ENCODE data around the gene MRPL46. TPM values are rescaled to one million over a fixed set of nuclear protein-coding genes. Genes with fewer than 3 reads are reported as not detected.

MRPL46 gene
- 20.3 TPM for polyA plus RNA-seq (2013, experiment 1 of 2; ENCODE audit: insufficient read length)
- polyA plus RNA-seq (2013, experiment 2 of 2; ENCODE audit: insufficient read length): 14.7 TPM

DNA sequence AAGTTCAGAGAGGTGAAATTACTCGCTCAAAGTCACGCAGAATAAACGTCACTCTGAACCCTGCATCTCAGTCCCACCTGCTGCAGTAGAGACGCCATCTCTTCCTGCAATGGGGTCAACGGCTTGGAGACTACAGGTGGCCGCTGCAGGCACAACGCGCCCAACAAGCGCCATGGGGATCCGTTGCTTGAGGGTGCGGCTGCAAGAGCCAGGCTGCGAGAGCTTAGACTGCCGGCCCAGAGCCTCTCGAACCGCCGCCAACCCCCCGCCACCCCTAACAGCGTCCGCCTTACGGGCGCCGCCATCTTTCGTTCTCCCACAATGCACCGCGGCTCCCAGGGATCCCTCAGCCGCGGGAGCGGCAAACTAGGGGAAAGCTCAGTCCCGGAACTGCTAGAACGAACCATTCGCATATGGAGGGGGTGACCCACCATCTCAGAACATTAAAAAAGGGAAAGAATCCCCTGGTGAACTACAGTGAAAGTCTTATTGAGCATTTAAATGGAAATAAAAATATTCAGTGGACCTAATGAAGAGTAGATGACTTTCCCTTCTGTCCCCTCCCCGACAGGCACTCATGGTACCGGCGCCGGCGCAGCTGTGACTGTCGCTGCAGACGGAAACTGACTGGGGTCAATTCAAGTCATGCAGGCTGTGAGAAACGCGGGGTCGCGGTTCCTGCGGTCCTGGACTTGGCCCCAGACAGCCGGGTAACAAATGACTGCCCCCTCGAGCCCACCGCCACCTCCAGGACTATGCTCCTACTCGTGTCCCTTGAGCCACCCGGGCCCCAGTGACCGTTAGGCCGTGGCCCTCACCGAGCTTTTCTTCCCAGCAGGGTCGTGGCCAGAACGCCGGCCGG lies at the start of gene MRPL46, which contains the start of gene MRPS11:
Gene MRPL46, minus strand, starts transcription at position 316 of the 862 bp plus-strand sequence. Its CDS starts 11 bp downstream, at position 305.
Gene MRPS11, plus strand, starts transcription at position 636 of the 862 bp plus-strand sequence. Its CDS starts 10 bp downstream, at position 646.
- peak; percentile 89 for DNase-seq

DNA sequence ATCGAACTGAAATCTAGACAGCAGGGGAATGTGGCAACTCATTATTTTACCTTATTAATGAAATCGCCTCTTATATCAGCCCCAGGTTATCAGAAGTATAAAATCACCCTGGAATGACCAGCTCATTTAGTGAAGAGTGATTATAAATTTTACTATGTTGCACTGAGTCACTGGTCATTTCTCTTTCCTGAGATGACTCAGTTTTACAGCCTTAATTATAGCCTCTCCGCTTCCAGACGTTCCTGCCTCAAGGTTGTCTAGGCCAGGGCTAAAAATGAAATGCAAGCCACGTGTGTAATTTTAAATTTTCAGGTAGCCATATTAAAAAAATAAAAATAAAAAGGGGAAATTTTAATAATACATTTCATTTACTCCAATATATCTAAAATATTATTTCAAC lies 46.0 kb upstream of the MRPL46 start:
- DNase-seq: no peak

DNA sequence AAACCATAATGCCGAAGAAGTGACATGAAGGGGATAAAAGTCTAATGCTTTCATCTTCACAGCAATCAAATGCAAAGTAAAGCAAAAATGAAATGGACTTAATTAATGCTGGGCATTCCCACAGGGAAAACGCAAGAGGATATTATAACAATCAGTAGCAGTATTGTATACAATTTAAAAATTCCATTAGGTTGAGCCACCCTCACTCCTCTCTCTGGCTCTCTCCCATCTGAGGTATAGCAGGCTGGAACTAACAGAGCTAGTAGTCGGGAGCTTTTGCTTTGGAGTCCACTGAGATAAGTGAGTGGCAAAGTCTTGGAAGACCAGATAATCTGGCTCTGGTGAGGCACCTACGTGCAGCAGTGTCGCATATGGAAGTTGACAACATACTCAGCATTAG lies 45.4 kb upstream of the MRPL46 start:
- no peak for DNase-seq

DNA sequence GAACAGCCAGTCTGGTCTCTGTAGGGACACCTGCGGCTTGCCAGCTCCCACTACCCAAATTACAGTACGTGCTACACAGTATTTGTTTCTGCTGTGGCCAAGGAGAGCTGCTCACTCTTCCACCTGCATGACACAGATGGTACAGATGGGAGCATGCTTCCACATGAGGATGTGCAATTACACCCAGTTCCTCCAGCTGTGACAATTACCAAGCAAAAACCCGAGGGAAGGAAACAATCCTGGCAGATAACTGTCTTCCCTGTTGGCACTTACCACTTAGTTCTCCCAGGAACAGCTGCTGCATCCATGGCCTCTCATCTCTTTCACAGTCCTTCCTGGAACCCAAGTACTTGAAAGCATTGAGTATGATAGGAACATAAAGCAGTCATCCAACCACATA lies 44.9 kb upstream of the MRPL46 start:
- no peak for DNase-seq

DNA sequence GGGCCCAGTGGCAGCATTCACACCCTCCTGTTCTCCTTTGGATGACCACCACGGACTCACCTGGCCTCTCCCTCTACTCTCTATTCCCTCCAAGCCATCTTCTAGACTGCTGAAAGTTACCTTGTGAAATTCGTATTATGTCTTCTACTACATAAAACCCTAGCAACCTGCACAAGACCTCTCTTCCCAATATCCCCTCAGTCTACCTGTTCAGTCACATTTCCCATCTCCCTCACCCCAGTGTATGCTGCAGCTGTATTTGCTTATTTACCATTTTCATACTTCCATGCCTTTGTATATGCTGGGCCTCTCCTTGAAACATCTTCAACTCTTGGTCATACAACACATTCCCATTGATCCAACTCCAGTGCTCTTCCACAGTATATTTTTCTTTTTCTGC lies 44.0 kb upstream of the MRPL46 start:
- no peak for DNase-seq

DNA sequence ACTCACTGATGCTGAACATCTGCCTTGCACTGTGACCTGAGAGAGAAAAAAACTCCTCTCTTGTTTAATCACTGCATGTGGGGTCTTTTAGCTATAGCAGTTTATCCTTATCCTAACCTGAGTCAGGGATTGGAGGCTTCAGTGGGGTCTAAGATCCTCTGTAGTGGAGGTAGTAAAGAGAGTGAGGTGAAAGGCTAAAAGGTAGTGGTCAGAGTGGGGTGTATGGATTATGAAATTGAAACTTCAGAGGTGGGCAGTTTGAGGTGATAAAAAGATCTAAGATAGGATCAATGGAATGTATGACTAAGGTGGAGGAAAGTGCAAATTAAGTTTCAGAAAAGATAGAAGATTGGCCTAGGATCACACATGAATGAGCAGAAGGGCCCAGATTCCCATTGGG lies 42.8 kb upstream of the MRPL46 start:
- no peak for DNase-seq

DNA sequence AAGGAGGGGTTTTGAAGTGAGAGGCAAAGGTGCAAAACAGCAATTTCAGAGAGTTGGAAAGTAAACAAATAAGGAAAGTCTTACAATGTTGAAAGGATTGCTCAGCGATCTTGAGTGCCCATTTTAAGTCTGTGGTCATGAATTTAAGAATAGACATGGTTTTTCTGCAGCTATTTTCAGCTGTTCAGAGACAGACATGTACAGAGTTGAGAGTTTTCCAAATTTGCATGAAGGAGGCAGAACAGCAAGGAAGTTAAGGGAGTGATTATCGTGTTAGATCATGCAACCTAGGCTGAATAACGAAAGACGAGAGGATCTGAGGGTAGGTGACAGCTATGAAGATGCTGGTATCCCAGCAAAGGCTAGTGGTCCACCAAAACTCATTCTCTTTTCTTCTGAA lies 42.1 kb upstream of the MRPL46 start:
- no peak for DNase-seq

DNA sequence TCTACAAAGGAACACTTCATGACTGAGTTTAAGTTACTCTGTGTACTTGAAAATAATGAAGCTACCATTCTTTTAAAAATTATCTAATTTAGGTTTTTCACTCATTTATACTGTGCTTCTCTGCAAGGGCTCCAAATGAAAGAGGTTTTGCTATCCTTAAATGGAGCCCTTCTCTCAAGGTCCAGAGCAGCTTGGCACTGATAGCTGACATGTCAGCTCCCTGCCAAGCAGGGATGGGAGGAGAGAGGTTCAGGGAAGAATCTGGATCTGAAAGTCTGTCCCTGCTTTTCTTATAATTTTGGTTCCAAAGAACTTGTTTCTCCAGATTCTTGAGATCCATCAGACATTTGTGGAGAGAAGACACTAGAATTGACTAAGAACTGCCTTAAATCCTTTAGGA lies 39.4 kb upstream of the MRPL46 start:
- DNase-seq: no peak

DNA sequence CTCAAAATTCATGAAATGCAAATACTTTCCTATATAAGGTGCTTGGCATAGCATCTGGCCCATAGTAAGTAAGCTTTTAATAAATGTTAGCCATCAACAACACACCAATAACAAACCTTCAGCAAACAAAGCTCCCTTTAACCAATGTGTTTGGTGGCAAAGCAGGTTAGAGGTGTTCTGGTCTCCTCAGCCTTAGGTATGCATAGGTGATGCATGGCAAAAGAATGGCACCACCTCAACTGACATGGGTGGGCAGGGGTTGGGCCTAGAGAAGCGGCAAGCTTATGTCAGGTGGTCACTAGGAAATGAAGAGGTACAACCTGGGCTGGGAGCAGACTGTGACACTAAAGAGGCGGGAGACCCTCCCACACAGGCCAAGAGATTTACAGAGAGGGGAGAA lies 38.5 kb upstream of the MRPL46 start:
- no peak for DNase-seq

DNA sequence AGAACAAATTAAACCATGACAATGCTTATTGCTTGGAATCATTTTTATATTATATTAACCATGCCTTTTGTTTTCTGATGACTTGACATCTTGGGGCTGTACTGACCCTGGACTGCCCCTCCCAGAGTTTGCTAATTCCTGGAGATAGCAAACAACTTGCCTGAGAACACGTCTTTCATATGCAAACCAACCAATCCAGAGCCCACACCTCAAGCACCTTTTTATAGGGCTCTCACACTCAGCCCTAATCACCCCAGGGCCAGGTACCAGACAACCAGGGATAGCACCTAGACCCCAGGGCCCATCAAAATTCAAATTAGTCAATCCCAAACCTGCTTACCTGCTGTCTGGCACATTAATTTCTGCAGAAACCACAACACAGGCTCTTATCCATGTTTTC lies 37.3 kb upstream of the MRPL46 start:
- DNase-seq: no peak

DNA sequence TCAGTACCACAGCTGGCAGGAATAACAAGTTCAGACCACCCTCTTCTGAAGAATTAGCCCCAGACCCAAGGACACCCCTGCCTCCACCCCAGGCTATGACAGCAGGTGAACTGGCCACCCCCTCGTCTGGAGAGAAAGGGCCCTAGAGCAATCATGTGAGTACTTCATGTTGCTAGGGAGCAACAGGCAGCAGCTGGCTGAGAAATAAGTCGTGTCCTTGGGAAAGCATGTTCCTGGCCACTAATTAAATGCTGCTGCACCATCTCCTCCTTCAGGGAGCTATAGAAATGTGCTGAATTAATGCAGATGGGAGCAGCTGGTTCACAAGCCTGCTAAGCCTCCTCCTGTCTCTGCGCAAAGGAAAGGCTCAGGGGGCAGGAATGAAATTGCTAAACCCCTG lies 31.8 kb upstream of the MRPL46 start:
- DNase-seq: no peak

DNA sequence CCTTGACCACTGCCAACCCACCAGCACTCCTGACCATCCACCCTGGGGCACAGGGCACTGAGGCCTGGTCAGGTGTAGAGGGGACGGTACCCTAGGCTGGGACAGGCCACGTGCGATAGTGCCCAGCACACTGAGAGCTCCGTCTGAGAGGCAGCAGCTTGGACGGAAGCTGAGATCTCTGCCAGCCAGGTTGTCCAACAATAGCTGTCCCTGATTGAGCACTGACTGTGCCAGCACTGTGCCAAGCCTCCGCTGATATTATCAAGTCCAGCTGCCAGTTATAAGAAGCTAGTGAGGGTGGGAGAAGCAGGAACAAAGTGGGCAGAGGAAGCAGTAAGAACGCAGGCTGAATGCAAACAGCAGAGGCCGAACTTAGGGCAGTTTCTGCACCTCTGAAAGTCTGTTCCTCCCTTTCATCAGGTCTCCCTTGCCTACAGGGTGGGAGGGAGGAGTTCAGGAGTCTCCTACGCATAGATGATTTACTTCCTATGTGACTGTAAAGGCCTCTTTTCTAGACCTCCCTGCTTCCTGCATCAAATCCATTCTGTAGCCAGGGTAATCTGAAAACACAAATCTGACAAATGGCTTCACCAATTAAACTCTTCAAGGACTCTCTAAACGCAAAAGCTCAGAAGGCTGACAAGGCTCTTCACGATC lies 30.0 kb upstream of the MRPL46 start:
- no peak for DNase-seq

DNA sequence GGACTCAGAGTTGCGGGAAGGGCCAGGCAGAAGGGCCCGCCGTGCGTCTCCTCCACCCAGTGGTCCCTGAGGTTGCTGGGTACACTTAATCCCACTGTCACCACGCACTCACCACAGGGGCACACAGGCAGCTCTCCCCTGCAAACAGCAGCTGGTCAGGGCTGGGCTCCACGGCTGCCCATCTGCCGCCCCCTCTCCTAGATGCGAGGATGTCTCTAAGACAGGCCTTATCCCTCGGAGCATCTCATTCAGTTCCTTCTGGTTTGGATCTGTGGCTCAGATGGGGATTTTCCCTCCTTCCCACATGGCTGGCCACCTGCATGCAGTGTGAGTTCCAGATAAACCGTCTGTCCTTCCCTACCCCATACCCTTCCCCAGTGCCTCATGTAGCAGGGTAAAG lies 26.7 kb upstream of the MRPL46 start:
- DNase-seq: no peak

DNA sequence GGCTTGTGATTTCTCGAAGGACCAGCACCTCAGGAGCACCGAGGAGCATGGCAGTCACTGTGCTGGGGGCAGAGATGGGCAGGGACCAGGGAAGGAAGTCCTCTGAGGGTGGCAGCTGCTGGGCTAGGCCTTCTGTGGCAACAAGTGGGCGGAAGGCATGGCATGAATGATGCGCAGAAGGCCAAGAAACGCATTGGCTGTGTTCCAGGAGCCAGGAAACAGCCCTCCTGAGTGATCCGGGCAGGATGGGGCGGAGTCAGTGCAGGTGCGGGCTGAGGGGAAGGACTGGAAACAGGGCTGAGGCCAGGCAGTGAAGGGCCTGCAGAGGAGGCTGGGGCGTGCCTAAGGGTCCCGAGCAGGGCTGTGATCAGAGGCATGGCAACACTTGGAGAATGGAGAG lies 24.0 kb upstream of the MRPL46 start:
- no peak for DNase-seq

DNA sequence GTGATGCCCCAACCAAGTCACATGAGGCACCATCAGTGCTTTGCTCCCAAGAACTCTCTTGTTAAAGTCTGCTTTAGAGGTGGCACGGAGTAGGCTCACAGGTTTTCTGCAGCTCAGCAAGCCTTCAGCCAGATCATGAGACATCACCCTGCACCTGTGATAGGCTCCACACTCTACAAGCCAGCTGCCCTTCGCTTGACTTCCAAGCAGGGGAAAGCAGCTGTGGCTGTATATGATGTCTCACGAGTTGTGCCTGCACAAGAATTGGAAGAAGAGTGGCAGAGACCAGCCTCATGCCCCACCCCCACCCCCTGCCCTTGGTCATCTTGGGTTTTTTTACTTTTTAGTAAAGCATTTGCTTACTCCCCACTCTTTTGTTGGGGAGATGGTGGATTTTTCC lies 22.8 kb upstream of the MRPL46 start:
- no peak for DNase-seq

DNA sequence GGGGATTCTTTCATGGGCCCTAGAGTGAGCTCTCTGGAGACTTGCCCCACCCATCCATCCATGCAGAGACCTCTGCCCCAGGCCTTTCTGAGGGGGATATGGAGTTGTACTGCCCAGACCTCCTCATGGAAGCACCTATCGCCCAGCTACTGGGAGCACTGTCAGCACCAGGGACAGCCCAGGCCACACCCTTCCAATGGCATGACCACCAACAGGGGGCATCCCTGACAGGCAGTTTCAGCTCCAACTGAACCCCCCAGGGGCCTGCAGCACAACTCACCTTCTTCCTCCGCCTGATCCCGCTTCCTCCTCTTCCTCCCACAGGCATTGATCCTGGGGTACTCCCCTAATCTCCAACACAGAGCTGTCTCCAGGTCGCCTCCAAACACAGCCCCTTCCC lies 22.1 kb upstream of the MRPL46 start:
- DNase-seq: no peak

DNA sequence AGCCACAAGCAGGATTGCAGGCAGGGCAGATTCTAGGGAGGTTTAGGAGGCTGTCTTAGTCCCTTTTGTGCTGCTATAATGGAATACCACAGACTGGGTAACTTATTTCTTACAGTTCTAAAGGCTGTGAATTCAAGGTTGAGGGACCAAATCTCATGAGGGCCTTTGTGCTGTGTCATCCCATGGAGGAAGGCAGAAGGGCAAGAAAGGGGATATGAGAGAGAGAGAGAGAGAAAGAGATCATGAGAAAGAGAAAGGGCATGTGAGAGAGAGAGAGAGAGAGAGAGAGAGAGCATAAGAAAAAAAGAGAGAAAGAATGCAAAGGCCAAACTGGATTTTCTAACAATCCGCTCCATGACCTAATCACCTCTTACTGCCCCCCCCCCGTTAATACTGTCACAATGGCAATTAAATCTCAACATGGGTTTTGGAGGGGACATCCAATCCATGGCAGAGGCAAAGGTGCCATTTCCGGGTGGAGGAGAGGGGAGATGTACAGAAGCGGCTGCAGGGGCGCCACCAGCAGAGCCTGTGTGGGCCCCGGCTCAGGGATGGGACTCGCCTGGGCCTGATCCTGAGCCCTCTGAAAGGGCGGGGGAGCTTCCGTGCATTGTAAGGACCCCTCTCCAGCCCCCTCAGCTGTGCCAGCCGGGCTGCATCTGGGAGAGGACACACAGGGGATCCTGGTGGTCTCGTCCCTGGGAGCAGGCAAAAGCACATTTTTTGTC lies 20.8 kb upstream of the MRPL46 start:
- peak; percentile 21 for DNase-seq

DNA sequence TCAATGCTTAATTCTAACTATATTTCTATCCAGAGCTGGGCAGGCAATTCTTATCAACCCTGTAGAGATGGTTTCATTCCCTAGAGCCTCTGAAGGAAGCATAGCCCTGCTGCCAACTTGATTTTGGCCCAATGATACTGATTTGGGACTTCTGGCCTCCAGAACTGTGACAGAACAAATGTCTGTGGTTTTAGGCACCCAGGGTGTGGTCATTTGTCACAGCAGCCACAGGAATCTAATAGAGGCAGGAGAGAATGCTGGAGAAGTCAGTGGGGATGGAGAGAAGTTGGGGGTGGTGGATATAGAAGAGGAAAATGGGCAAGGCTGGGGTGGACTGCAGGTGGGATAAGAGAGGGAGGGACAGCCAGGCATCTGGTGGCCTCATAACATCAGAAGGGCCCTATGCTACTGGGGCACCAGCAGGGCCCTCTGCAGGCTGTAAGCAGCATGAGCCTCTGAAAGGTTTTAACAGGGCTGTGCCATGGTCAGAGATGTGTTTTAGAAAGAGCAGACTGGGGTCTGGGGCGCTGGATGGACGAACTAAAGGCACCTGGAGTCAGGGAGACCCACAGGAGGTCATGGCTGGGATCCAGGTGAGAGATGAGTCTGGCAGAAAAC lies 20.1 kb upstream of the MRPL46 start:
- DNase-seq: peak; percentile 54

DNA sequence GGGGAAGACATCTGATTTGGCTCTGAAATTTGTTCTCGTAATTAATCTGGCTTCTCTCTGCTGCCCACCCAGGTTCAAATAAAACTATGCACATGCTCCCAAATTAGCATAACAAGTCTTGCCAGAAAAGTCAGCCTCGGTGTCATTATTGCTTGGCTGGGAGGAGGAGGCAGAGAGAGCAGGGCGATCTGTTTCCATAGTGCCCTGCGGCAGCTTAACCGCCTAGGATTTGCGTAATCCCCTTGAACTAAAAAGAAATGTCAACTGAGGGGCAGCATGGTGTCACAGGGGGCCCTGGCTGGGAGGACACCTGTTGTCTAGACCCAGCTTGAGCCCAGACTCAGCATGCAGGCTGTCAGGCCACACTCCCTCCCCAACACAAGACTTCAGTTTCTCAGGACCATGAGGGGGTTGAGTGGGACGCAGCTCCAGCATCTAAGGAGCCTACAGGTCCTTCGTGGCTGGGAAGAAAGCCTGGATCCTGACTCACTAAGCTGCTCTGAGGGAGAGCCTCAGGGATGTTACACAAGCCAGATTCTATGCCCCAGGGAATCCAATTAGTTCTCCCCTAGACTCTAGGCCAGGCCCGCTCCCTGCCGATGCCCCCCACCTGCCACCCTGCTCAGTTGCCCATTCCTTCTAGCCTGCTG lies 17.6 kb upstream of the MRPL46 start:
- DNase-seq: peak; percentile 22

DNA sequence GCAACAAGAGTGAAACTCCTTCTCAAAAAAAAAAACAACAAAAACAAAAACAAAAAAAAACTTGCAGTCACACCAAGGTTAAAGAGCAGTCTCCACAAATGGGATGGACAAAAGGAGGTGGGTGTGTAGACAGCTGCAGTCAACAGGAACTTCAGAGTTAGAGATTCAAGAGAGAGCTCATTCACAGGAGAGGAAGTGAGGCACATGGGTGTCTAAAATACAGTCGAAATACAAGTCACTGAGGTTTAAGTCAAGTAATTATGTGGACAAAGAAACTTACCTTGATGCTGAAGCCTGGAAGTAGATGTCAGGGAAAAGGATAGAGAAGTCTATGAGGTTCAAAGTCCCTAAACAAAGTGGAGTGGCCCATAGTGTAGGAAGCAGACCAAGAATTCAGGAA lies 15.1 kb upstream of the MRPL46 start:
- no peak for DNase-seq

DNA sequence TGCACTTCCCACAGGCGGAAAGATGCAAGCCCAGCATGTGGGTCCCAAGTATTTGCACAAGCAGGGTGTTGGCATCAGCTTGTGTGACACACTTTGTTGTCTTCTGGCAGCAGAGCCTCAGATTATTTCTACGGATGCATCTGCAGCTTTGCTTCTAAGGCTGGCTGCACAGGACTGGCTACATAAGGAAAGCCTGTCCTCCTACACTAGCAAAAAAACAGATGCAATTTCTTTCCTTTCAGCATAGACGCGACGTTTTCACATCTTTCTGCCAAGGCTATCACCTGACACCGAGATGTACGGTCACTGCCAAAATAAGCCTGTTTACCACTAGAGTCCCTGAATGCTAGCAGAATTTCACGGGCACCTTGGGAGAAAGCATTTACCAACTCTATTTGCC lies 13.8 kb upstream of the MRPL46 start:
- no peak for DNase-seq

DNA sequence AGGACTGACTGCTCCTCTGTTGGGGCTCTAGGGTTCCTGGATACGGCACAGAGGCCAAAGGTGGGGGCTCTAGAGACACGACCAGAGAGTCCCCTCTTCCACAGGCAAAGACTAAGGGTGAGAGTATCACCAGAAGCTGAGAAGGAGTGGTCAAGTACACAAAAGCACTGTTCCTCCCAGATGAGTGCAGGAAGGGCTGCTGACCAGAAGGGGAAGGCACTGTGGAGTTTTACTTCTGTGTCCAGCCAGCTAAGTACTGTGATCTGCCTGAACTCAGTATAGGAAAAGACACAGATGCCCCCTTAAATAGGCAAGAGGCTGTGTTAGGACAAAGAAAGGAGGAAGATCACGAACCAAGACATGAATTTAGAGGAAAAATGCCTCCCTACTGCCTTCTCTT lies 12.0 kb upstream of the MRPL46 start:
- DNase-seq: no peak
